H1 (cell line): ENCODE results near the gene TMEM139. TPM values are rescaled to one million over a fixed set of nuclear protein-coding genes. Genes with fewer than 3 reads are reported as not detected.

Experiments used
- CTBP2 ChIP-seq: IDR thresholded peaks from 2 replicates; pipeline ENCODE4 v1.7.0; 2011; ENCODE audit warnings: borderline replicate concordance, mild to moderate bottlenecking, moderate library complexity, mixed read lengths, low read length; ENCODE audit not compliant: insufficient read depth, insufficient read length
- EP300 ChIP-seq, 2 experiments: IDR thresholded peaks; 1 replicate in 1 of 2; 2 replicates in 1 of 2; pipeline ENCODE4 v1.6.1; 2011 to 2012; ENCODE audit warnings: low read depth in 2 of 2, low read length in 2 of 2, mild to moderate bottlenecking in 2 of 2, borderline replicate concordance in 1 of 2, inconsistent platforms in 1 of 2, moderate library complexity in 1 of 2
- GTF2F1 ChIP-seq: IDR thresholded peaks from 2 replicates; pipeline ENCODE4 v1.6.1; 2012; ENCODE audit warnings: low read depth, low read length, improper control_type of control experiment, borderline replicate concordance
- NRF1 ChIP-seq: IDR thresholded peaks from 2 replicates; pipeline ENCODE4 v1.6.1; 2011; ENCODE audit warnings: mild to moderate bottlenecking, low read depth, low read length, improper control_type of control experiment
- RAD21 ChIP-seq, 2 experiments: IDR thresholded peaks in 1 of 2; conservative IDR thresholded peaks in 1 of 2; 2 replicates each; pipeline ENCODE4 v1.6.1; 2011; ENCODE audit warnings: low read depth in 2 of 2, low read length in 2 of 2, improper control_type of control experiment in 1 of 2, inconsistent platforms in 1 of 2, mild to moderate bottlenecking in 1 of 2, moderate library complexity in 1 of 2
- RBBP5 ChIP-seq: IDR thresholded peaks from 2 replicates; pipeline ENCODE4 v1.7.1; 2012; ENCODE audit warnings: low read depth, mild to moderate bottlenecking, inconsistent platforms, low read length, moderate library complexity, borderline replicate concordance
- RFX5 ChIP-seq: IDR thresholded peaks from 2 replicates; pipeline ENCODE4 v1.6.1; 2011; ENCODE audit warnings: low read depth, low read length, improper control_type of control experiment, borderline replicate concordance
- SRF ChIP-seq: IDR thresholded peaks from 2 replicates; pipeline ENCODE4 v1.6.1; 2011; ENCODE audit warnings: mild to moderate bottlenecking, low read depth, low read length, moderate library complexity
- polyA plus RNA-seq, 7 experiments: library from polyadenylated mRNA; depleted of rRNA in 3 of 7; stranded (reverse) in 5 of 7; unstranded in 2 of 7; fragments of >200 nt in 5 of 7; fragments of 200-250 nt in 2 of 7; gene quantifications; 1 replicate in 5 of 7; 2 replicates in 1 of 7; 4 replicates in 1 of 7; pipeline versions ENCODE4 v1.2.1 to v1.2.3, GENCODE V29; 2011 to 2013; ENCODE audit warnings: missing spikeins in 2 of 7, mixed read lengths in 2 of 7
- total RNA-seq: library from RNA; stranded (reverse); fragmentation: NEBNext Ultra II Directional; extraction: Animal tissue kit (Norgen Biotek cat#: 25700); gene quantifications from 2 replicates; pipeline ENCODE4 v1.2.1, GENCODE V29; 2021

The TMEM139 gene
- total and polyA plus RNA-seq, 2 of the 8 experiments (the other 6 are each of a cell fraction or from before 2014, with no cell fraction given): 3.2 to 6.7 TPM

GRCh38 chr7:143257501-143257900, 27.3 kb upstream of the TMEM139 start (continued):
- TF ChIP-seq RAD21 (IDR thresholded peaks at IDR 0.05 in 1 of 2, conservative IDR thresholded peaks at IDR 0.05 in 1 of 2; ENCODE audit: low read depth in 2 of 2, low read length in 2 of 2) (no peak), NRF1 (no peak), SRF (no peak), CTBP2 (no peak), EP300 (IDR thresholded peaks at IDR 0.05; ENCODE audit: borderline replicate concordance in 1 of 2, low read depth in 2 of 2, low read length in 2 of 2) (no peak), GTF2F1 (no peak), RBBP5 (no peak), RFX5 (no peak)
